Dermis microvascular lymphatic vessel endothelial cell (primary cell): ENCODE measurements around the gene TMEM131. TPM values are rescaled to one million over a fixed set of nuclear protein-coding genes. Genes with fewer than 3 reads are reported as not detected.
"Not testable (repeated sequence)": the region's sequence is repeated elsewhere in the genome, so short reads cannot be mapped to it uniquely, and the experiment has no call there.

ENCODE experiments used
- DNase-seq, 2 donors: peaks; one replicate each; pipeline versions ENCODE4 v3.0.0 to v3.0.0-alpha.2; 2010; ENCODE audit warnings: low read depth in 2 of 2
- total RNA-seq: library from RNA; depleted of rRNA; stranded (reverse); fragments of >200 nt; gene quantifications from 2 replicates; pipeline ENCODE4 v1.2.1, GENCODE V29; 2014

TMEM131 gene
- total RNA-seq, 1 donor from 2014 or later, result 9.2 TPM

GRCh38 chr2:98022067-98022466 is 26.3 kb upstream of the TMEM131 start:
- not testable (repeated sequence) for DNase-seq

GRCh38 chr2:98020992-98021713 is 25.4 kb upstream of the TMEM131 start:
- DNase-seq, result no peak

GRCh38 chr2:98020516-98020915 is 24.8 kb upstream of the TMEM131 start:
- no peak for DNase-seq

GRCh38 chr2:98016908-98017670 is 21.3 kb upstream of the TMEM131 start:
- DNase-seq, result no peak

- no peak for DNase-seq
Observed at GRCh38 chr2:98015671-98016070, 19.9 kb upstream of the TMEM131 start.

- no peak for DNase-seq
Observed at GRCh38 chr2:98014379-98014778, 18.6 kb upstream of the TMEM131 start.

- DNase-seq, result no peak
Observed at GRCh38 chr2:98013407-98014042, 17.8 kb upstream of the TMEM131 start.

- no peak for DNase-seq
Observed at GRCh38 chr2:98012561-98012991, 16.8 kb upstream of the TMEM131 start.

- no peak for DNase-seq
Observed at GRCh38 chr2:98009887-98010760, 14.4 kb upstream of the TMEM131 start.

GRCh38 chr2:98008415-98008814 is 12.7 kb upstream of the TMEM131 start:
- no peak for DNase-seq

- DNase-seq, result no peak
Observed at GRCh38 chr2:98006378-98006777, 10.6 kb upstream of the TMEM131 start.

GRCh38 chr2:98004613-98005012 is 8.9 kb upstream of the TMEM131 start:
- DNase-seq, result no peak

- DNase-seq, result no peak
Observed at GRCh38 chr2:98004047-98004446, 8.3 kb upstream of the TMEM131 start.

GRCh38 chr2:97999536-97999935 is 3.8 kb upstream of the TMEM131 start:
- no peak for DNase-seq

- no peak for DNase-seq
Observed at GRCh38 chr2:97998431-97999005, 2.8 kb upstream of the TMEM131 start.

- no peak for DNase-seq
Observed at GRCh38 chr2:97997784-97998392, 2.1 kb upstream of the TMEM131 start.

GRCh38 chr2:97996679-97997078 is 931 bp upstream of the TMEM131 start:
- DNase-seq, result no peak

- peak in 1 of 2 donors; percentile 43 for DNase-seq
Observed at GRCh38 chr2:97995026-97995733, 568 bp downstream of the TMEM131 start.

GRCh38 chr2:97994476-97994875 is 1.3 kb downstream of the TMEM131 start:
- no peak for DNase-seq

GRCh38 chr2:97993926-97994325 is 1.8 kb downstream of the TMEM131 start:
- no peak for DNase-seq
